GM21515 (cell line): Measurements from ENCODE around the gene ASAP2.

ENCODE experiments used
- ATAC-seq: cut with Tn5 transposase; IDR thresholded peaks from one replicate; pipeline ENCODE4 v1.9.1; 2021; ENCODE audit not compliant: unreplicated experiment

Gene ASAP2

GRCh38 chr2:9341337-9341887 is 134.8 kb downstream of the ASAP2 start:
- no peak for ATAC-seq

- ATAC-seq, result no peak
Measured at GRCh38 chr2:9342659-9343058, 136.0 kb downstream of the ASAP2 start.

GRCh38 chr2:9343524-9343923 is 136.9 kb downstream of the ASAP2 start:
- ATAC-seq, result no peak

GRCh38 chr2:9344434-9344833 is 137.8 kb downstream of the ASAP2 start:
- no peak for ATAC-seq

- ATAC-seq, result no peak
Measured at GRCh38 chr2:9345343-9345742, 138.7 kb downstream of the ASAP2 start.

- no peak for ATAC-seq
Measured at GRCh38 chr2:9345997-9346396, 139.4 kb downstream of the ASAP2 start.

- ATAC-seq, result no peak
Measured at GRCh38 chr2:9346885-9347284, 140.3 kb downstream of the ASAP2 start.

- ATAC-seq, result no peak
Measured at GRCh38 chr2:9347411-9347881, 140.8 kb downstream of the ASAP2 start.

GRCh38 chr2:9354318-9354717 is 147.7 kb downstream of the ASAP2 start:
- no peak for ATAC-seq

- no peak for ATAC-seq
Measured at GRCh38 chr2:9355270-9355669, 148.7 kb downstream of the ASAP2 start.

- no peak for ATAC-seq
Measured at GRCh38 chr2:9355716-9356115, 149.1 kb downstream of the ASAP2 start.

- ATAC-seq, result no peak
Measured at GRCh38 chr2:9356261-9356660, 149.6 kb downstream of the ASAP2 start.

- no peak for ATAC-seq
Measured at GRCh38 chr2:9358846-9359245, 152.2 kb downstream of the ASAP2 start.

- ATAC-seq, result no peak
Measured at GRCh38 chr2:9359463-9359862, 152.9 kb downstream of the ASAP2 start.

- ATAC-seq, result no peak
Measured at GRCh38 chr2:9360110-9360509, 153.5 kb downstream of the ASAP2 start.

- no peak for ATAC-seq
Measured at GRCh38 chr2:9360701-9361100, 154.1 kb downstream of the ASAP2 start.

- ATAC-seq, result no peak
Measured at GRCh38 chr2:9364373-9364772, 157.8 kb downstream of the ASAP2 start.

GRCh38 chr2:9364791-9365497 is 158.3 kb downstream of the ASAP2 start:
- no peak for ATAC-seq

GRCh38 chr2:9365498-9366019 is 158.9 kb downstream of the ASAP2 start:
- ATAC-seq, result no peak

- ATAC-seq, result no peak
Measured at GRCh38 chr2:9366026-9366425, 159.4 kb downstream of the ASAP2 start.

- ATAC-seq, result no peak
Measured at GRCh38 chr2:9370746-9371145, 164.1 kb downstream of the ASAP2 start.

- no peak for ATAC-seq
Measured at GRCh38 chr2:9373047-9373446, 166.4 kb downstream of the ASAP2 start.

GRCh38 chr2:9373476-9373875 is 166.9 kb downstream of the ASAP2 start:
- ATAC-seq, result no peak
